H9 (cell line): Measurements from ENCODE around the gene DNAJA1. TPM values are rescaled to one million over a fixed set of nuclear protein-coding genes. Genes with fewer than 3 reads are reported as not detected.

Experiments used
- DNase-seq: peaks from one replicate; pipeline ENCODE4 v3.0.0-alpha.2; 2017
- H2AFZ ChIP-seq: one replicate; pipeline ENCODE4 v1.6.1; 2013; ENCODE audit warnings: mild to moderate bottlenecking, low read length, control low read depth, moderate library complexity
- H2AK5ac ChIP-seq: 2 replicates; pipeline ENCODE4 v1.6.1; 2013; ENCODE audit warnings: low read length, control low read depth, mixed read lengths; ENCODE audit not compliant: insufficient read length
- H2BK120ac ChIP-seq: one replicate; pipeline ENCODE4 v1.6.1; 2013; ENCODE audit warnings: low read depth, mild to moderate bottlenecking, low read length, control low read depth, inconsistent platforms; ENCODE audit not compliant: poor library complexity, severe bottlenecking
- H2BK12ac ChIP-seq: 2 replicates; pipeline ENCODE4 v1.6.1; 2013; ENCODE audit warnings: low read length, control low read depth, mixed read lengths, low read depth; ENCODE audit not compliant: insufficient read length
- H2BK15ac ChIP-seq: 2 replicates; pipeline ENCODE4 v1.6.1; 2013; ENCODE audit warnings: low read depth, low read length, control low read depth
- H2BK20ac ChIP-seq: one replicate; pipeline ENCODE4 v1.6.1; 2013; ENCODE audit warnings: low read depth, mild to moderate bottlenecking, low read length, control low read depth, inconsistent platforms; ENCODE audit not compliant: poor library complexity, severe bottlenecking
- H2BK5ac ChIP-seq: 2 replicates; pipeline ENCODE4 v1.6.1; 2013; ENCODE audit warnings: low read length, control low read depth, mixed read lengths; ENCODE audit not compliant: insufficient read length
- H3K14ac ChIP-seq: 2 replicates; pipeline ENCODE4 v1.6.1; 2013; ENCODE audit warnings: low read length, control low read depth; ENCODE audit not compliant: insufficient read depth
- H3K18ac ChIP-seq: 2 replicates; pipeline ENCODE4 v1.6.1; 2013; ENCODE audit warnings: low read depth, mild to moderate bottlenecking, mixed read lengths, low read length, control low read depth; ENCODE audit not compliant: insufficient read length
- H3K23ac ChIP-seq: 2 replicates; pipeline ENCODE4 v1.6.1; 2013; ENCODE audit warnings: low read length, control low read depth, mixed read lengths, low read depth; ENCODE audit not compliant: insufficient read length
- H3K23me2 ChIP-seq: 2 replicates; pipeline ENCODE4 v1.6.1; 2013; ENCODE audit warnings: low read depth, mild to moderate bottlenecking, mixed read lengths, low read length, control low read depth; ENCODE audit not compliant: insufficient read length, poor library complexity, severe bottlenecking
- H3K27ac ChIP-seq: 2 replicates; pipeline ENCODE4 v1.5.1; 2013; ENCODE audit warnings: low read length, control low read depth, mixed read lengths, low read depth; ENCODE audit not compliant: insufficient read length
- H3K27me3 ChIP-seq: 2 replicates; pipeline ENCODE4 v1.6.1; 2013; ENCODE audit warnings: low read length, control low read depth, inconsistent platforms; ENCODE audit not compliant: insufficient read depth
- H3K4ac ChIP-seq: 2 replicates; pipeline ENCODE4 v1.6.1; 2013; ENCODE audit warnings: low read depth, mild to moderate bottlenecking, control low read depth, inconsistent platforms, low read length, moderate library complexity
- H3K4me1 ChIP-seq: 2 replicates; pipeline ENCODE4 v1.6.1; 2013; ENCODE audit warnings: low read length, control low read depth, inconsistent platforms; ENCODE audit not compliant: insufficient read depth
- H3K4me2 ChIP-seq: 2 replicates; pipeline ENCODE4 v1.6.1; 2013; ENCODE audit warnings: low read length, control low read depth, mixed read lengths; ENCODE audit not compliant: insufficient read length, insufficient read depth
- H3K56ac ChIP-seq: 2 replicates; pipeline ENCODE4 v1.6.1; 2013; ENCODE audit warnings: low read depth, mild to moderate bottlenecking, mixed read lengths, low read length, control low read depth; ENCODE audit not compliant: insufficient read length
- H3K79me1 ChIP-seq: 2 replicates; pipeline ENCODE4 v1.6.1; 2013; ENCODE audit warnings: low read depth, mild to moderate bottlenecking, moderate library complexity, low read length, control low read depth, inconsistent platforms; ENCODE audit not compliant: insufficient read depth, poor library complexity, severe bottlenecking
- H3K79me2 ChIP-seq: 2 replicates; pipeline ENCODE4 v1.6.1; 2013; ENCODE audit warnings: low read length, control low read depth, inconsistent platforms; ENCODE audit not compliant: insufficient read depth
- H3K9ac ChIP-seq: 2 replicates; pipeline ENCODE4 v1.6.1; 2013; ENCODE audit warnings: low read length, control low read depth, mixed read lengths; ENCODE audit not compliant: insufficient read length; ENCODE audit errors: extremely low read depth
- H3K9me3 ChIP-seq: one replicate; pipeline ENCODE4 v1.6.1; 2013; ENCODE audit warnings: low read depth, low read length, inconsistent platforms; ENCODE audit not compliant: control insufficient read depth
- H3T11ph ChIP-seq: one replicate; pipeline ENCODE4 v1.6.1; 2013; ENCODE audit warnings: mild to moderate bottlenecking, low read length, control low read depth, inconsistent platforms
- H4K20me1 ChIP-seq: one replicate; pipeline ENCODE4 v1.6.1; 2013; ENCODE audit not compliant: control insufficient read depth, insufficient read length, insufficient read depth
- H4K5ac ChIP-seq: 2 replicates; pipeline ENCODE4 v1.6.1; 2013; ENCODE audit warnings: low read depth, mild to moderate bottlenecking, mixed read lengths, low read length, control low read depth; ENCODE audit not compliant: insufficient read length
- H4K8ac ChIP-seq: replicated peaks from 2 replicates; pipeline ENCODE4 v1.6.1; 2013; ENCODE audit warnings: low read length, control low read depth, mixed read lengths, low read depth; ENCODE audit not compliant: insufficient read length
- H4K91ac ChIP-seq: 2 replicates; pipeline ENCODE4 v1.6.1; 2013; ENCODE audit warnings: low read depth, mild to moderate bottlenecking, moderate library complexity, mixed read lengths, low read length, control low read depth; ENCODE audit not compliant: insufficient read length
- H3K27ac Mint-ChIP-seq, 3 experiments: 2 replicates in 2 of 3; 3 replicates in 1 of 3; pipeline ENCODE4 v1.8.0; 2020 to 2021; ENCODE audit warnings: mixed read lengths in 3 of 3, mild to moderate bottlenecking in 1 of 3, moderate library complexity in 1 of 3
- H3K27me3 Mint-ChIP-seq: 2 replicates; pipeline ENCODE4 v1.8.0; 2021; ENCODE audit warnings: low read depth, mild to moderate bottlenecking, moderate library complexity, mixed read lengths
- H3K36me3 Mint-ChIP-seq, 3 experiments: 2 replicates in 2 of 3; 3 replicates in 1 of 3; pipeline ENCODE4 v1.8.0; 2020 to 2021; ENCODE audit warnings: low read depth in 3 of 3, mixed read lengths in 3 of 3; ENCODE audit not compliant: insufficient read depth in 1 of 3
- H3K4me1 Mint-ChIP-seq, 2 experiments: 2 replicates each; pipeline ENCODE4 v1.8.0; 2020; ENCODE audit warnings: mixed read lengths in 2 of 2
- H3K4me3 Mint-ChIP-seq, 2 experiments: 2 replicates in 1 of 2; 3 replicates in 1 of 2; pipeline ENCODE4 v1.8.0; 2020 to 2021; ENCODE audit warnings: mild to moderate bottlenecking in 2 of 2, mixed read lengths in 2 of 2, moderate library complexity in 1 of 2
- H3K9me3 Mint-ChIP-seq, 2 experiments: 2 replicates in 1 of 2; 3 replicates in 1 of 2; pipeline ENCODE4 v1.8.0; 2020; ENCODE audit warnings: mild to moderate bottlenecking in 2 of 2, mixed read lengths in 2 of 2, moderate library complexity in 1 of 2
- WGBS: extraction: QIAGEN DNeasy Blood & Tissue Kit; methylation state at CpG from one replicate; pipeline ENCODE4 v1.1.7; 2013; ENCODE audit warnings: missing lambda C conversion rate, low lambda C conversion rate, mixed read lengths; ENCODE audit not compliant: insufficient read length; ENCODE audit errors: extremely low coverage; 5-methylcytosine and 5-hydroxymethylcytosine counted together
- total RNA-seq: library from RNA; stranded (reverse); gene quantifications from 2 replicates; pipeline ENCODE4 v1.2.1, GENCODE V29; 2021
- TF ChIP-seq, protein P1 (sequence below): fragments of 200-600 bp; sonication (generic); conservative IDR thresholded peaks from 3 replicates; pipeline ENCODE4 v1.8.0; 2021; ENCODE audit warnings: antibody characterized with exemption, mild to moderate bottlenecking

The DNAJA1 gene
- total RNA-seq, 1 experiment from 2014 or later: 217 TPM

DNA sequence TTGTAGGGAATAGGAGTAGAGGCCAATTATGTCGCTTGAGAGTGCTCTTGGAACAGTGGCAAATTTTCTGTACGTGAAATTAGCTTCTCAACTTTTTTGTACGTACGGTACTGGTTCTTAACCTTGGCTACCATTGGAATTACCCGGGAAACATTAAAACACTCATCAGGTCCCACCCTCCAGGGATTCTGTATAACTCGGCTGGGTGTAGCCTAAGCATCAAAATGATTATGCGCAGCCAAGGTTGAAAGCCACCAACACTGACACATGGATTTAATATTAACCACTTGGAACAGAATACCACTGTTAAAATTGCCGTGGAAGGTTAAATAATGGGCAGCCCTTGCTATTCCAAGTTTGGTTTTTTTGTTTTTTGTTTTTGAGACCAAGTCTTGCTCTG is 17.4 kb downstream of the DNAJA1 start:
- Histone ChIP-seq H3K4me1 (0 out of 2 replicates have a peak, but pooled peaks cover 3% of the 10 kb centered on the region), H2BK120ac (no peak overlapping the region), H3K14ac (no peak overlapping the region), H3K79me2 (no peaks in the 10 kb centered on the region), H2AFZ (no peak overlapping the region), H2BK15ac (no peak overlapping the region), H2BK5ac (no peak overlapping the region), H3K4ac (no peak overlapping the region), H4K20me1 (no peaks in the 10 kb centered on the region), H3K23me2 (peaks cover 7% of the 10 kb centered on the region), H3T11ph (no peak overlapping the region), H4K5ac (no peak overlapping the region), H3K79me1 (no peaks in the 10 kb centered on the region), H3K9ac (no peak overlapping the region), H4K91ac (no peak overlapping the region), H3K23ac (no peak overlapping the region), H2BK20ac (no peak overlapping the region), H3K9me3 (no peaks in the 10 kb centered on the region), H2BK12ac (no peak overlapping the region), H4K8ac (no peak overlapping the region), H3K4me2 (no peak overlapping the region), H3K27me3 (no peaks in the 10 kb centered on the region), H3K18ac (no peak overlapping the region), H3K56ac (no peak overlapping the region), H2AK5ac (no peak overlapping the region), H3K27ac (no peak overlapping the region)
- Mint-ChIP-seq H3K4me3 (no peak overlapping the region; a peak in 1 of 5 replicates), H3K27ac (peak overlapping the region in 1 of 3 experiments; percentile 94; a peak in 1 of 7 replicates), H3K9me3 (no peaks in the 10 kb centered on the region), H3K36me3 (peaks cover 12 to 44% (median 31%) of the 10 kb centered on the region in 3 experiments; a peak in 6 of 7 replicates), H3K27me3 (no peaks in the 10 kb centered on the region), H3K4me1 (peaks cover 17 to 19% of the 10 kb centered on the region in 2 experiments)
- no peak for DNase-seq
- WGBS: no CpG with 5 or more reads among the region's 8 CpGs
- TF ChIP-seq, protein P1, sequence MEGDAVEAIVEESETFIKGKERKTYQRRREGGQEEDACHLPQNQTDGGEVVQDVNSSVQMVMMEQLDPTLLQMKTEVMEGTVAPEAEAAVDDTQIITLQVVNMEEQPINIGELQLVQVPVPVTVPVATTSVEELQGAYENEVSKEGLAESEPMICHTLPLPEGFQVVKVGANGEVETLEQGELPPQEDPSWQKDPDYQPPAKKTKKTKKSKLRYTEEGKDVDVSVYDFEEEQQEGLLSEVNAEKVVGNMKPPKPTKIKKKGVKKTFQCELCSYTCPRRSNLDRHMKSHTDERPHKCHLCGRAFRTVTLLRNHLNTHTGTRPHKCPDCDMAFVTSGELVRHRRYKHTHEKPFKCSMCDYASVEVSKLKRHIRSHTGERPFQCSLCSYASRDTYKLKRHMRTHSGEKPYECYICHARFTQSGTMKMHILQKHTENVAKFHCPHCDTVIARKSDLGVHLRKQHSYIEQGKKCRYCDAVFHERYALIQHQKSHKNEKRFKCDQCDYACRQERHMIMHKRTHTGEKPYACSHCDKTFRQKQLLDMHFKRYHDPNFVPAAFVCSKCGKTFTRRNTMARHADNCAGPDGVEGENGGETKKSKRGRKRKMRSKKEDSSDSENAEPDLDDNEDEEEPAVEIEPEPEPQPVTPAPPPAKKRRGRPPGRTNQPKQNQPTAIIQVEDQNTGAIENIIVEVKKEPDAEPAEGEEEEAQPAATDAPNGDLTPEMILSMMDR: no peak
